ENCODE results near the gene MFSD1. TPM values are rescaled to one million over a fixed set of nuclear protein-coding genes. Genes with fewer than 3 reads are reported as not detected.

The MFSD1 gene
- polyA plus RNA-seq, 2 of the 4 experiments (the other 2 are of a cell fraction), result 41.5 to 53.2 TPM

GRCh38 chr3:158823426-158823825, 21.6 kb downstream of the MFSD1 start:
- ChIA-PET CTCF (interaction anchor here (1.0 to 1.8 kb wide), 4 partner anchors 21 to 436 kb away, joined by 3 to 4 read pairs (median 3); partner anchors contain the start of gene MFSD1), POLR2A (no interaction called here)
- FAIRE-seq (no peak), DNase-seq (ENCODE audit: low read depth in 1 of 2, low spot score in 1 of 2) (no peak), ATAC-seq (no peak)
- WGBS (ENCODE audit: missing lambda C conversion rate), result 96% methylated on average over 4 of the region's 4 CpGs
- H3K27ac ChIP-seq, result no peak overlapping the region
- no peak overlapping the region for H3K4me3 ChIP-seq
- TF ChIP-seq CBX2 (IDR thresholded peaks at IDR 0.05; ENCODE audit: borderline replicate concordance, low read depth) (no peak), FOSB (CRISPR knock-in tag; IDR thresholded peaks at IDR 0.05) (no peak), POLR2AphosphoS2 (conservative IDR thresholded peaks at IDR 0.05; ENCODE audit: low read length) (no peak), RNF2 (IDR thresholded peaks at IDR 0.05; ENCODE audit: borderline replicate concordance, low read depth) (no peak), MAZ (IDR thresholded peaks at IDR 0.05; ENCODE audit: borderline replicate concordance, low read depth, low read length) (no peak), HES2 (IDR thresholded peaks at IDR 0.05) (no peak), ZSCAN20 (CRISPR knock-in tag; IDR thresholded peaks at IDR 0.05) (no peak), BHLHE40 (IDR thresholded peaks at IDR 0.05; ENCODE audit: low read depth, low read length) (no peak), KDM1A (IDR thresholded peaks at IDR 0.05; ENCODE audit: low read depth) (no peak), MAFK (IDR thresholded peaks at IDR 0.05; ENCODE audit: partially characterized antibody) (no peak), CHD4 (IDR thresholded peaks at IDR 0.05; ENCODE audit: borderline replicate concordance) (no peak), MYC (IDR thresholded peaks at IDR 0.05; ENCODE audit: borderline replicate concordance, low read length) (no peak), PHF8 (IDR thresholded peaks at IDR 0.05; ENCODE audit: borderline replicate concordance, low read depth) (no peak), BCL3 (IDR thresholded peaks at IDR 0.05) (no peak), HOXB13 (CRISPR knock-in tag; IDR thresholded peaks at IDR 0.05; ENCODE audit: low read depth) (no peak)
- H3K4me1 ChIP-seq, result no peaks in the 10 kb centered on the region
- no peaks in the 10 kb centered on the region for H3K9me3 ChIP-seq
- no peak overlapping the region for H3K4me2 ChIP-seq

GRCh38 chr3:158827773-158828172, 25.9 kb downstream of the MFSD1 start:
- 86% methylated on average over 3 of the region's 3 CpGs for WGBS (ENCODE audit: missing lambda C conversion rate)
- no peak for FAIRE-seq
- Histone ChIP-seq H3K27ac (no peak overlapping the region), H3K4me2 (no peak overlapping the region), H3K4me1 (no peaks in the 10 kb centered on the region), H3K9me3 (no peaks in the 10 kb centered on the region), H3K4me3 (no peak overlapping the region)
- ChIA-PET CTCF (interaction anchor here (0.6 to 0.7 kb wide), 2 partner anchors 979 to 1311 kb away, joined by 3 read pairs; no protein-coding TSS in a partner anchor), POLR2A (no interaction called here)
- TF ChIP-seq CHD2 (IDR thresholded peaks at IDR 0.05; ENCODE audit: low read length, partially characterized antibody), result no peak
- no peak for TF ChIP-seq MAX (IDR thresholded peaks at IDR 0.05)
- TF ChIP-seq RFX5 (IDR thresholded peaks at IDR 0.05), result no peak
- TF ChIP-seq SREBF2 (IDR thresholded peaks at IDR 0.05), result no peak
- TF ChIP-seq NPAS2 (CRISPR knock-in tag; IDR thresholded peaks at IDR 0.05; ENCODE audit: borderline replicate concordance), result no peak
- TF ChIP-seq RNF2 (IDR thresholded peaks at IDR 0.05; ENCODE audit: borderline replicate concordance, low read depth), result no peak
- no peak for TF ChIP-seq ZNF302 (CRISPR knock-in tag; IDR thresholded peaks at IDR 0.05)
- no peak for TF ChIP-seq ZC3H11A (IDR thresholded peaks at IDR 0.05)
- ATAC-seq, result no peak
- no peak for DNase-seq (ENCODE audit: low read depth in 1 of 2, low spot score in 1 of 2)

- H3K9me3 ChIP-seq, result no peaks in the 10 kb centered on the region
- CTCF ChIA-PET, result no interaction called here
- POLR2A ChIA-PET, result no interaction called here
- WGBS (ENCODE audit: missing lambda C conversion rate), result 85% methylated on average over 4 of the region's 4 CpGs
- H3K27ac ChIP-seq, result no peak overlapping the region
- no peak for DNase-seq (ENCODE audit: low read depth in 1 of 2, low spot score in 1 of 2)
- H3K4me3 ChIP-seq, result no peak overlapping the region
- no peak for ATAC-seq
- no peak for TF ChIP-seq HES2 (IDR thresholded peaks at IDR 0.05)
- H3K4me2 ChIP-seq, result no peak overlapping the region
- FAIRE-seq, result no peak
- no peaks in the 10 kb centered on the region for H3K4me1 ChIP-seq
These were observed 28.5 kb downstream of the MFSD1 start for GRCh38 chr3:158830391-158830790.

All from A549 (cell line).